Panc1 (cell line): ENCODE results near the gene MAP6.

Experiments
- POLR2AphosphoS5 ChIP-seq: IDR thresholded peaks from 2 replicates; pipeline ENCODE4 v1.6.1; 2012; ENCODE audit warnings: mild to moderate bottlenecking, low read depth, low read length, moderate library complexity
- REST ChIP-seq, 2 experiments: IDR thresholded peaks; 2 replicates each; pipeline ENCODE4 v1.6.1; 2011 to 2012; ENCODE audit warnings: low read depth in 2 of 2, control low read depth in 1 of 2, low read length in 1 of 2, mild to moderate bottlenecking in 1 of 2, moderate library complexity in 1 of 2; ENCODE audit not compliant: insufficient read depth in 1 of 2

DNA sequence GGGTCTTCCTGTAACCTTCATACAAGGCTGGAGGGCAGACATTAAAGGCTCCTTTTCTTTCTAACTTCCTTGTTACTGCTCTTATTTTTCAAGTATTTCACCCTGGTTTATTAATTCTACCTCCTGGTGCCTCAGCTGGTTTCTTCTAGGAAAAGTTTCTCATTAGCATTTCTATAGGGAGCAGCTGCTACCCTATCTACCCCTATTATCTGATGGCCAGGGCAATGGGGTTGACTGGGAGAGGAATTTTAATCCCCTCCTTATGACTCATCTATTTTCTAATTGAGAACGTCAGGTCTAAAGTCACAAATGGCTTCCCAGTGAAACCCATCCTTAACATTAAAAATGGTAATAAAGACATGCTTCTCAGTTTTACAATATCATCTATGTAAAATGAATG lies 5.0 kb downstream of the MAP6 start:
- no peak for TF ChIP-seq REST (IDR thresholded peaks at IDR 0.05; ENCODE audit: insufficient read depth in 1 of 2, low read depth in 2 of 2, low read length in 1 of 2)
- TF ChIP-seq POLR2AphosphoS5, result no peak
